Measurements from ENCODE around the gene MRPS18A.

GRCh38 chr6:43709654-43710303 lies 22.2 kb upstream of the MRPS18A start:
- TF ChIP-seq ZSCAN32 (CRISPR knock-in tag; IDR thresholded peaks at IDR 0.05) (no peak), CTCF (IDR thresholded peaks at IDR 0.05 in 2 of 3, conservative IDR thresholded peaks at IDR 0.05 in 1 of 3; ENCODE audit: insufficient read depth in 2 of 3, low read depth in 1 of 3, low read length in 3 of 3) (no peak)
